Liver (tissue), 9 donors: ENCODE measurements around the gene MYO16. TPM values are rescaled to one million over a fixed set of nuclear protein-coding genes. Genes with fewer than 3 reads are reported as not detected.

Source experiments
- DNase-seq: peaks from one replicate; pipeline ENCODE4 v3.0.0-alpha.2; 2017; ENCODE audit warnings: low spot score
- H3K27ac ChIP-seq, 2 donors: one replicate each; pipeline ENCODE4 v1.7.0; 2013; ENCODE audit warnings: inconsistent platforms in 2 of 2, low read length in 2 of 2, control low read depth in 1 of 2, low read depth in 1 of 2, mild to moderate bottlenecking in 1 of 2
- H3K27me3 ChIP-seq, 4 donors: one replicate each; pipeline versions ENCODE4 v1.6.1 to v1.7.0; 2013; ENCODE audit warnings: low read length in 3 of 4, inconsistent platforms in 1 of 4, mild to moderate bottlenecking in 1 of 4, moderate library complexity in 1 of 4; ENCODE audit not compliant: control insufficient read depth in 4 of 4, insufficient read depth in 4 of 4
- H3K36me3 ChIP-seq, 4 donors: one replicate each; pipeline versions ENCODE4 v1.6.1 to v1.7.0; 2013; ENCODE audit warnings: low read length in 3 of 4, mild to moderate bottlenecking in 3 of 4, low read depth in 1 of 4, moderate library complexity in 1 of 4; ENCODE audit not compliant: control insufficient read depth in 4 of 4, insufficient read depth in 3 of 4
- H3K4me1 ChIP-seq, 4 donors: one replicate each; pipeline versions ENCODE4 v1.6.1 to v1.7.0; 2013; ENCODE audit warnings: low read length in 3 of 4, mild to moderate bottlenecking in 3 of 4, moderate library complexity in 1 of 4; ENCODE audit not compliant: control insufficient read depth in 4 of 4, insufficient read depth in 4 of 4
- H3K4me3 ChIP-seq, 3 donors: one replicate each; pipeline versions ENCODE4 v1.6.1 to v1.7.0; 2013; ENCODE audit warnings: low read length in 3 of 3, control low read depth in 1 of 3, low read depth in 1 of 3, mild to moderate bottlenecking in 1 of 3
- H3K9ac ChIP-seq, 2 donors: one replicate each; pipeline ENCODE4 v1.7.0; 2013; ENCODE audit warnings: low read length in 2 of 2, mild to moderate bottlenecking in 2 of 2, moderate library complexity in 2 of 2, control low read depth in 1 of 2, low read depth in 1 of 2
- H3K9me3 ChIP-seq, 4 donors: one replicate each; pipeline versions ENCODE4 v1.6.1 to v1.7.0; 2013; ENCODE audit warnings: low read length in 3 of 4; ENCODE audit not compliant: control insufficient read depth in 4 of 4
- EGR1 ChIP-seq, 2 donors: IDR thresholded peaks; 2 replicates each; pipeline ENCODE4 v1.6.1; 2016 to 2018; ENCODE audit warnings: antibody characterized with exemption in 2 of 2, low read depth in 2 of 2
- FOXA1 ChIP-seq: IDR thresholded peaks from 2 replicates; pipeline ENCODE4 v1.6.1; 2016; ENCODE audit warnings: antibody characterized with exemption
- FOXA2 ChIP-seq: IDR thresholded peaks from 2 replicates; pipeline ENCODE4 v1.6.1; 2016; ENCODE audit warnings: antibody characterized with exemption
- GABPA ChIP-seq, 2 donors: IDR thresholded peaks in 1 of 2; conservative IDR thresholded peaks in 1 of 2; 2 replicates each; pipeline ENCODE4 v1.6.1; 2016; ENCODE audit warnings: antibody characterized with exemption in 2 of 2, mild to moderate bottlenecking in 1 of 2, moderate library complexity in 1 of 2
- HNF4A ChIP-seq, 2 donors: conservative IDR thresholded peaks; 2 replicates each; pipeline ENCODE4 v1.6.1; 2016; ENCODE audit warnings: antibody characterized with exemption in 2 of 2, mild to moderate bottlenecking in 2 of 2
- JUND ChIP-seq, 2 donors: IDR thresholded peaks; 2 replicates each; pipeline ENCODE4 v1.6.1; 2016; ENCODE audit warnings: antibody characterized with exemption in 2 of 2
- NR2F2 ChIP-seq: IDR thresholded peaks from 2 replicates; pipeline ENCODE4 v1.6.1; 2016; ENCODE audit warnings: antibody characterized with exemption
- RAD21 ChIP-seq, 2 donors: IDR thresholded peaks; 2 replicates each; pipeline ENCODE4 v1.6.1; 2016; ENCODE audit warnings: antibody characterized with exemption in 2 of 2, mild to moderate bottlenecking in 2 of 2
- RXRA ChIP-seq, 2 donors: IDR thresholded peaks; 2 replicates each; pipeline ENCODE4 v1.6.1; 2017 to 2018; ENCODE audit warnings: antibody characterized with exemption in 2 of 2, mild to moderate bottlenecking in 1 of 2
- SP1 ChIP-seq: IDR thresholded peaks from 2 replicates; pipeline ENCODE4 v1.6.1; 2018; ENCODE audit warnings: antibody characterized with exemption, mild to moderate bottlenecking
- YY1 ChIP-seq: IDR thresholded peaks from 2 replicates; pipeline ENCODE4 v1.6.1; 2016; ENCODE audit warnings: antibody characterized with exemption, mild to moderate bottlenecking
- WGBS: extraction: QIAGEN DNeasy Blood & Tissue Kit; methylation state at CpG from one replicate; pipeline ENCODE4 v1.1.7; 2013; 5-methylcytosine and 5-hydroxymethylcytosine counted together
- polyA plus RNA-seq, 2 donors: library from polyadenylated mRNA; stranded (reverse) in 1 of 2; unstranded in 1 of 2; fragments of 200-250 nt in 1 of 2; fragments of >200 nt in 1 of 2; fragmentation: Nextera tagmentation in 1 of 2; extraction: Ambion mirVana in 1 of 2; gene quantifications; one replicate each; pipeline versions ENCODE4 v1.2.1 to v1.2.3, GENCODE V29; 2013 to 2015
- total RNA-seq, 2 donors: library from RNA; depleted of rRNA; stranded (reverse); fragments of >200 nt; gene quantifications; one replicate each; pipeline ENCODE4 v1.2.3, GENCODE V29; 2014
- TF ChIP-seq, protein P1 (sequence below): IDR thresholded peaks from 2 replicates; pipeline ENCODE4 v1.6.1; 2016; ENCODE audit warnings: antibody characterized with exemption, mild to moderate bottlenecking
- TF ChIP-seq, protein P2 (sequence below): IDR thresholded peaks from 2 replicates; pipeline ENCODE4 v1.6.1; 2016; ENCODE audit warnings: antibody characterized with exemption
- TF ChIP-seq, protein P3 (sequence below): fragments of 150-350 bp; IDR thresholded peaks from 2 replicates; pipeline ENCODE4 v1.5.1; 2017; ENCODE audit warnings: improper control_type of control experiment, low read depth, low read length; ENCODE audit not compliant: missing input control
- TF ChIP-seq, protein P4 (sequence below): IDR thresholded peaks from 2 replicates; pipeline ENCODE4 v1.6.1; 2016; ENCODE audit warnings: antibody characterized with exemption
- TF ChIP-seq, protein P5 (sequence below): IDR thresholded peaks from 2 replicates; pipeline ENCODE4 v1.6.1; 2016; ENCODE audit warnings: antibody characterized with exemption
- donor health status: healthy.
- donor health status: healthy.
- donor health status: healthy.
- donor health status: healthy.
- donor health status: healthy.

The MYO16 gene
- total and polyA plus RNA-seq, 4 donors, result 0.37 to 1.1 (median 0.68) TPM

DNA sequence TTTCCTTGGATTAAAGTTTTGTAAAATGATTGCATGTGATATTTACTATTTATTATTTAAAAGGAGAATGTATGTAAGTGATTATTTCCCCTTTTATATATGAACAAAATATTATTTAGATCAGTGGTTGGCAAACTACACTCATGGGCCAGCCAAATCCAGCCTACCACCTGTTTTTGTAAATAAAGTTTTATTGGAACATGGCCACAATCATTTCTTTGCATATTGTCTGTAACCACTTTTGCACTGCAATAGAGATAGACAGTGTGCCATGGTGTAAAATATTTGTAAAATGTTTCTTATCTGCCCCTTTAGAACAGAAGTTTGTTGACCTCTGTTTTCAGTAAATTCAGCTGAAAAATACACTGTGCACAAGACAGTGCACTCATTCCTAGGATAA, 426.4 kb downstream of the MYO16 start:
- Histone ChIP-seq H3K27me3 (no peaks in the 10 kb centered on the region), H3K36me3 (peaks cover 0 to 2% (median 0%) of the 10 kb centered on the region in 4 donors), H3K4me1 (no peaks in the 10 kb centered on the region), H3K4me3 (no peak overlapping the region), H3K9me3 (no peaks in the 10 kb centered on the region), H3K27ac (no peak overlapping the region), H3K9ac (no peak overlapping the region)
- no peak for DNase-seq
- TF ChIP-seq RXRA (IDR thresholded peaks at IDR 0.05) (no peak), FOXA2 (no peak), RAD21 (IDR thresholded peaks at IDR 0.05) (no peak), FOXA1 (no peak), GABPA (IDR thresholded peaks at IDR 0.05 in 1 of 2, conservative IDR thresholded peaks at IDR 0.05 in 1 of 2) (no peak), NR2F2 (no peak), SP1 (no peak), YY1 (no peak), EGR1 (IDR thresholded peaks at IDR 0.05; ENCODE audit: low read depth in 2 of 2) (no peak), HNF4A (conservative IDR thresholded peaks at IDR 0.05) (no peak)
- TF ChIP-seq, protein P1, sequence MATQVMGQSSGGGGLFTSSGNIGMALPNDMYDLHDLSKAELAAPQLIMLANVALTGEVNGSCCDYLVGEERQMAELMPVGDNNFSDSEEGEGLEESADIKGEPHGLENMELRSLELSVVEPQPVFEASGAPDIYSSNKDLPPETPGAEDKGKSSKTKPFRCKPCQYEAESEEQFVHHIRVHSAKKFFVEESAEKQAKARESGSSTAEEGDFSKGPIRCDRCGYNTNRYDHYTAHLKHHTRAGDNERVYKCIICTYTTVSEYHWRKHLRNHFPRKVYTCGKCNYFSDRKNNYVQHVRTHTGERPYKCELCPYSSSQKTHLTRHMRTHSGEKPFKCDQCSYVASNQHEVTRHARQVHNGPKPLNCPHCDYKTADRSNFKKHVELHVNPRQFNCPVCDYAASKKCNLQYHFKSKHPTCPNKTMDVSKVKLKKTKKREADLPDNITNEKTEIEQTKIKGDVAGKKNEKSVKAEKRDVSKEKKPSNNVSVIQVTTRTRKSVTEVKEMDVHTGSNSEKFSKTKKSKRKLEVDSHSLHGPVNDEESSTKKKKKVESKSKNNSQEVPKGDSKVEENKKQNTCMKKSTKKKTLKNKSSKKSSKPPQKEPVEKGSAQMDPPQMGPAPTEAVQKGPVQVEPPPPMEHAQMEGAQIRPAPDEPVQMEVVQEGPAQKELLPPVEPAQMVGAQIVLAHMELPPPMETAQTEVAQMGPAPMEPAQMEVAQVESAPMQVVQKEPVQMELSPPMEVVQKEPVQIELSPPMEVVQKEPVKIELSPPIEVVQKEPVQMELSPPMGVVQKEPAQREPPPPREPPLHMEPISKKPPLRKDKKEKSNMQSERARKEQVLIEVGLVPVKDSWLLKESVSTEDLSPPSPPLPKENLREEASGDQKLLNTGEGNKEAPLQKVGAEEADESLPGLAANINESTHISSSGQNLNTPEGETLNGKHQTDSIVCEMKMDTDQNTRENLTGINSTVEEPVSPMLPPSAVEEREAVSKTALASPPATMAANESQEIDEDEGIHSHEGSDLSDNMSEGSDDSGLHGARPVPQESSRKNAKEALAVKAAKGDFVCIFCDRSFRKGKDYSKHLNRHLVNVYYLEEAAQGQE, result no peak
- TF ChIP-seq, protein P2, sequence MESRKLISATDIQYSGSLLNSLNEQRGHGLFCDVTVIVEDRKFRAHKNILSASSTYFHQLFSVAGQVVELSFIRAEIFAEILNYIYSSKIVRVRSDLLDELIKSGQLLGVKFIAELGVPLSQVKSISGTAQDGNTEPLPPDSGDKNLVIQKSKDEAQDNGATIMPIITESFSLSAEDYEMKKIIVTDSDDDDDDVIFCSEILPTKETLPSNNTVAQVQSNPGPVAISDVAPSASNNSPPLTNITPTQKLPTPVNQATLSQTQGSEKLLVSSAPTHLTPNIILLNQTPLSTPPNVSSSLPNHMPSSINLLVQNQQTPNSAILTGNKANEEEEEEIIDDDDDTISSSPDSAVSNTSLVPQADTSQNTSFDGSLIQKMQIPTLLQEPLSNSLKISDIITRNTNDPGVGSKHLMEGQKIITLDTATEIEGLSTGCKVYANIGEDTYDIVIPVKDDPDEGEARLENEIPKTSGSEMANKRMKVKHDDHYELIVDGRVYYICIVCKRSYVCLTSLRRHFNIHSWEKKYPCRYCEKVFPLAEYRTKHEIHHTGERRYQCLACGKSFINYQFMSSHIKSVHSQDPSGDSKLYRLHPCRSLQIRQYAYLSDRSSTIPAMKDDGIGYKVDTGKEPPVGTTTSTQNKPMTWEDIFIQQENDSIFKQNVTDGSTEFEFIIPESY, result no peak
- TF ChIP-seq, protein P3, sequence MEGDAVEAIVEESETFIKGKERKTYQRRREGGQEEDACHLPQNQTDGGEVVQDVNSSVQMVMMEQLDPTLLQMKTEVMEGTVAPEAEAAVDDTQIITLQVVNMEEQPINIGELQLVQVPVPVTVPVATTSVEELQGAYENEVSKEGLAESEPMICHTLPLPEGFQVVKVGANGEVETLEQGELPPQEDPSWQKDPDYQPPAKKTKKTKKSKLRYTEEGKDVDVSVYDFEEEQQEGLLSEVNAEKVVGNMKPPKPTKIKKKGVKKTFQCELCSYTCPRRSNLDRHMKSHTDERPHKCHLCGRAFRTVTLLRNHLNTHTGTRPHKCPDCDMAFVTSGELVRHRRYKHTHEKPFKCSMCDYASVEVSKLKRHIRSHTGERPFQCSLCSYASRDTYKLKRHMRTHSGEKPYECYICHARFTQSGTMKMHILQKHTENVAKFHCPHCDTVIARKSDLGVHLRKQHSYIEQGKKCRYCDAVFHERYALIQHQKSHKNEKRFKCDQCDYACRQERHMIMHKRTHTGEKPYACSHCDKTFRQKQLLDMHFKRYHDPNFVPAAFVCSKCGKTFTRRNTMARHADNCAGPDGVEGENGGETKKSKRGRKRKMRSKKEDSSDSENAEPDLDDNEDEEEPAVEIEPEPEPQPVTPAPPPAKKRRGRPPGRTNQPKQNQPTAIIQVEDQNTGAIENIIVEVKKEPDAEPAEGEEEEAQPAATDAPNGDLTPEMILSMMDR, result no peak
- TF ChIP-seq, protein P4, sequence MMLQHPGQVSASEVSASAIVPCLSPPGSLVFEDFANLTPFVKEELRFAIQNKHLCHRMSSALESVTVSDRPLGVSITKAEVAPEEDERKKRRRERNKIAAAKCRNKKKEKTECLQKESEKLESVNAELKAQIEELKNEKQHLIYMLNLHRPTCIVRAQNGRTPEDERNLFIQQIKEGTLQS, result no peak

DNA sequence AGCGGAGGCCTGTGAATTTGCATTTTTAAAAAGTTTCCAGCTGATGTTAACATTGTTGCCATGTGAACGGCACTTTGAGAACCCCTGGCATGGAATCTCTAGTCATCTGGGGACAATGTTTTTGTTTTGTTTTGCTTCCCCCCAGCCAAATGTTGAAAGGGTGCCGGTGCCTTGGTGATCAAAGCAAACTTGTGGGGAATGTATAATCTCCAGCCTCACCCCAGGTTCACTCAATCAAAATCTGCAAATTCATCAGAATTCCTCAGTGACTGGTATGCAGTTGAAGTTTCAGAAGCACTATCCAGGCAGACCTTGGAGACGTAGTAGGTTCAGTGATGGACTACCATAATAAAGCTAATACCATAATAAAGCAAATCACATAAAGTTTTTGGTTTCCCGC, 428.7 kb downstream of the MYO16 start:
- H3K27me3 ChIP-seq, result no peaks in the 10 kb centered on the region
- no peak overlapping the region for H3K9ac ChIP-seq
- WGBS, result 75% methylated on average over 5 of the region's 5 CpGs
- no peak overlapping the region for H3K4me3 ChIP-seq
- DNase-seq, result no peak
- H3K4me1 ChIP-seq, result no peaks in the 10 kb centered on the region
- H3K36me3 ChIP-seq, result peaks cover 0 to 2% (median 0%) of the 10 kb centered on the region in 4 donors
- TF ChIP-seq JUND (IDR thresholded peaks at IDR 0.05) (no peak), RXRA (IDR thresholded peaks at IDR 0.05) (no peak), YY1 (no peak), FOXA2 (no peak), HNF4A (conservative IDR thresholded peaks at IDR 0.05) (no peak)
- TF ChIP-seq, protein P5, sequence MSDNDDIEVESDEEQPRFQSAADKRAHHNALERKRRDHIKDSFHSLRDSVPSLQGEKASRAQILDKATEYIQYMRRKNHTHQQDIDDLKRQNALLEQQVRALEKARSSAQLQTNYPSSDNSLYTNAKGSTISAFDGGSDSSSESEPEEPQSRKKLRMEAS, result no peak
- TF ChIP-seq, protein P2, result no peak
- H3K9me3 ChIP-seq, result no peaks in the 10 kb centered on the region
- H3K27ac ChIP-seq, result no peak overlapping the region
